ENCODE measurements around the gene NREP.

Gene NREP, protein sequence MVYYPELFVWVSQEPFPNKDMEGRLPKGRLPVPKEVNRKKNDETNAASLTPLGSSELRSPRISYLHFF

DNA sequence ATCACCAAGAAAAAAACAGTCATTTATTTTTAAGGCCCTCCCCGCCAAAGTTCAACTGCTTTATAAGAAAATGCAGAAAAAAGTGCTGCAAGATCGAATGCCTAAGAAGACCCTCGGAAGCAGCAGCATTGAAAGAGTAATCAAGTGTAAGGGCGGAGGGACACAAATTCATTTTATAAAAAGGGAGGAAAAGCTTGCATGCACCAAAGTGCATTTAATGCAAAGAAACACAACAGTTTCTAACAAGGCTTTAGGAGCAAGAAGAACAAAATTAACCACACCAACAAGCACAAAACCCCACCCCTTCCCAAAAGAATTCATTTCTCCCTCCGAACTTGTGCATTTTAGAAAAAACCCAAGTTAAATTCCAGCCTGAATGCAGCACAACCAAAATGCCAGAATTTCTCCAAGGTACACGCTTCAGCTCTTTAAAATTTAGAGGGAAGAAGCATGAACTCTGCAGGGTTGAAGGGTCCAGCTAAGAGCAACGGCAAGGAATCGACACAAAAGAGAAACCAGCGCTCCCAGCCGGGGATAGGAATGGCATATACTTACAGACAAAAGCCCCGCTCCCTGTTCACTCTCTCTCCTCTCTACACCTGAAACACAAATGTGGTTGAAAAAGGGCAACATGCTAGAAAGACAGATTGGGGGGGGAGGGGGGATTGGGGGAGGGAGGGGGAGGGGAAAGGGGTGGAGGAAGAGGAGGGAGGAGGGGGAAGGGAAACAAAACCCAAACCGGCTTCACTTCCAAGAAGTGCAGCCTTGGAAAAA lies at the start of gene NREP:
Gene NREP (minus strand): TSS at position 614 of the 774 bp plus-strand sequence. CDS start 1,422 bp downstream, outside the sequence.
- Mint-ChIP-seq H3K27me3 (no peaks in the 10 kb centered on the region), H3K9me3 (no peaks in the 10 kb centered on the region), H3K36me3 (ENCODE audit: low read depth) (no peaks in the 10 kb centered on the region), H3K27ac (peak within 1 kb of the TSS; percentile 84), H3K4me1 (ENCODE audit: low read depth) (peaks cover 29% of the 10 kb centered on the region), H3K4me3 (peak within 1 kb of the TSS; percentile 84)

DNA sequence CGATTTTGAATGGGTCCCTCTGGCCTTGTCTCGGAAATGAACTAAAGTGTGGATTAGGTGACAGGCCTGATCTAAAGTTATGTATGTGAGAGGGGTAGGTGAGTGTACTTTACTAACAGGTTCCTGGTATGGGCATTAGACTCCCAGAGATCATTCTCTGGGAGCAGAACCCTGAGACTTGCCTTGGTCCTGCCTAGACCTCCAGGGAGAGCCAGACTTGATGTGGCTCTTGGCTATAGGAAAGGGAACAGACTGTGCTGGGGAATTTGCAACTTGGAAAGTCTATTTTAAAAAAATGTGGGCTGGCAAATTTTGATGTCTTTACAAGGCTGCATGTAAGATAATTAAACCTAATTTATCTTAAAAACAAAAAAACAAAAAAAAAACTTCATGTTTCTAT lies 49.8 kb upstream of the NREP start:
- H3K9me3 Mint-ChIP-seq: no peaks in the 10 kb centered on the region
- H3K27me3 Mint-ChIP-seq: peaks cover 4% of the 10 kb centered on the region
- no peak overlapping the region for H3K27ac Mint-ChIP-seq
- no peak overlapping the region for H3K4me3 Mint-ChIP-seq
- H3K4me1 Mint-ChIP-seq (ENCODE audit: low read depth): no peaks in the 10 kb centered on the region
- no peaks in the 10 kb centered on the region for H3K36me3 Mint-ChIP-seq (ENCODE audit: low read depth)

DNA sequence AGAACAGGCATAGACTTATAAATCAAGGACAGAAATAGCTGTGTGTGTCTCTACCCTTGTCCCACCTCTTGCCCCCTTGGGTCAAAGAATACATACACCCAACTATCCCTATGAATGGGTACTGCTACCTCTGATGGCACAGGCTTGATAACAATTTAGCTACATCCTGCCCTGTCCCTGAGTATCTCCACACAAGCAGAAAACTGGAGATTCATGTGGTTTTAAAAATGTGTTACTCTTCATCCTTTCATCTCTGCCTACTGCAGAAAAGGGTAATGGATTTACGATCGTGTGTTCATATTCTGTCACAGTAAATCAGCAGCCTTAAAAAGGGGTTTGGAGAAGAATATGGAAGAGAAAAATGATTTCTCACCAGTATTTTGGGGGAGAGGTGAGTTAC lies 49.2 kb upstream of the NREP start:
- Mint-ChIP-seq H3K27ac (no peak overlapping the region), H3K36me3 (ENCODE audit: low read depth) (no peaks in the 10 kb centered on the region), H3K4me3 (no peak overlapping the region), H3K9me3 (no peaks in the 10 kb centered on the region), H3K27me3 (peaks cover 4% of the 10 kb centered on the region), H3K4me1 (ENCODE audit: low read depth) (no peaks in the 10 kb centered on the region)

DNA sequence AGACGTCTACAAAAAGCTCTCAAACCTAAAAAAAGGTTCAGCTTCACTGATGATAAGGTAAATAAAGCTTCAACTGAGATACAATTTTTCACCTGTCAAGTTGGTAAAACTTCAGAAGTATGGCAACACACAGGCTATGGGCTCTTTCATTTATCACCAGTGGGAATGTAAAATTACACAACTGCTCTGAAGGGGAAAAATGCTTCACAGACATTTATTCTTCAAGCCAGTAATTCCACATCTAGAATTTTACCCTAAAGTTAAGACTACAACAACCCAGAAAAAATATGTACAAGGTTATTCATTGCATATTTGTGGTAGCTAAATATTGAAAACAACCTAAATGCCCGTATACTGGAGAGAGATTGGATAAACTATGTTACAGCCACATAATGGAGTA lies 48.1 kb upstream of the NREP start:
- Mint-ChIP-seq H3K9me3 (no peaks in the 10 kb centered on the region), H3K36me3 (ENCODE audit: low read depth) (no peaks in the 10 kb centered on the region), H3K4me3 (no peak overlapping the region), H3K27me3 (peaks cover 4% of the 10 kb centered on the region), H3K27ac (no peak overlapping the region), H3K4me1 (ENCODE audit: low read depth) (no peaks in the 10 kb centered on the region)

DNA sequence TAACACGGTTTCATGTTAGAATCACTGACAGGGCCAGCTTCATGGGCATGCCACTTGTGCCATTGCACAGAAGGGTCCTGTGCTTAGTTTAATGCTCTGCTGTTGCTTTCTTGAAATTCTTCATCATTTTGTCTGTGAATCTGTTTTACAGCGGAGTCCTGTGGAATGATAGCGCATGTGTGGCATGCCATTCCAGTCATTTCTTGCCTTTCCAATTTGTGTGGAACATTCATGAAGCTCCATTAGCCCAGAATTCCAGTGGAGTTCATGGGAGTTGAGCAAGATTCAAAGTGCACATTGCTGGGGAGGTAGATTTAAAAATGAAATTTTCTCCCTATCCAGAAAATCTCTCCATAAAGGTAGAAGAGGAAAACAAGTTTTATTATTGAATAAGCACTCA lies 43.4 kb upstream of the NREP start:
- Mint-ChIP-seq H3K27me3 (no peaks in the 10 kb centered on the region), H3K4me3 (no peak overlapping the region), H3K9me3 (peaks cover 3% of the 10 kb centered on the region), H3K36me3 (ENCODE audit: low read depth) (no peaks in the 10 kb centered on the region), H3K27ac (no peak overlapping the region), H3K4me1 (ENCODE audit: low read depth) (no peaks in the 10 kb centered on the region)

DNA sequence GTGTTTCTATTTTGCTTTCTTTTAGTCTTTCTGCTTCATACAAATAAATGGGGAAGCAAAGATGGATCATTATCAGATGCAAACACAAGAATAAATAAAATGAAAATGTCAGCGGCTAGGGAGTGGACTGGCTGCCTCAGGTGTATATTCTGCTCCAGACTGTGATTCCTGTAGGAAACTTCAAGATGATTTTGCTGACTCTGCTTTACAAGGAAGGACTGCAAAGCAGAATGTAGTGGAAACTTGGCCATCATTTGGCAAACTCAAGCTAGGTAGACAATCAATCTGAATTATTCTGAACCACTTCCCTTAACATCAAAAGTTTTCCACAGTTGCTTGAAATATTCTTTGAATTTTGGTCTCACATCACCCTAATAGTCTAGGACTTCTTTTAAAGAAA lies 38.1 kb upstream of the NREP start:
- H3K9me3 Mint-ChIP-seq: peaks cover 3% of the 10 kb centered on the region
- H3K4me3 Mint-ChIP-seq: no peak overlapping the region
- no peak overlapping the region for H3K27ac Mint-ChIP-seq
- H3K4me1 Mint-ChIP-seq (ENCODE audit: low read depth): no peaks in the 10 kb centered on the region
- H3K27me3 Mint-ChIP-seq: no peaks in the 10 kb centered on the region
- H3K36me3 Mint-ChIP-seq (ENCODE audit: low read depth): no peaks in the 10 kb centered on the region

DNA sequence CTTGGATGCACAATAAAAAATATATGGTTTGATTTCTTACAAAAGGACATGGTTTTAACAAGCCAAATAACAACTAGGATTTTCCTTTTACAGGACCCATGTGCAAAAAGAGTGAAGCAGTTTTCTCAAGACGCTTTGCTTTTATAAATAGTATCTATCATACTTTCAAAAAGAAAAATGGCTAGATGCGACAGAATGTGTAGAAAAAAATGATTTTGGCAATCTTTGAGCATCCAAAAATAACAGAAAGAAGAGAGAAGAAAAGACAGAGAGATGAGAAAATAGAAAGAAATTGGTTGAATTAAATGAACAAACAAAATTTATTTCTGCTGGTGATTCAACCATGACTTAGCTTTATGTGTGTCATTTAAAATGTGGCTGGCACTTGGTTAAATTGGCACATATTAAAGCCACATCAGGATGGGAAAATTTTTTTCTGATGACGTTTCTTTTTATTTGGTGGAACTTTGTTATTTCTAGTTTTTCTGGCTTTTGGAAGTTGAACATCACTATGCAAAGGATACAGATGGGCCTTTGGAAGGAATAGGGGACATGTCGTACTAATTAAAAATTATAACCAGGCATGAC lies 35.6 kb upstream of the NREP start:
- H3K27me3 Mint-ChIP-seq: peaks cover 4% of the 10 kb centered on the region
- no peak overlapping the region for H3K27ac Mint-ChIP-seq
- H3K36me3 Mint-ChIP-seq (ENCODE audit: low read depth): no peaks in the 10 kb centered on the region
- H3K4me1 Mint-ChIP-seq (ENCODE audit: low read depth): no peaks in the 10 kb centered on the region
- peaks cover 3% of the 10 kb centered on the region for H3K9me3 Mint-ChIP-seq
- no peak overlapping the region for H3K4me3 Mint-ChIP-seq

DNA sequence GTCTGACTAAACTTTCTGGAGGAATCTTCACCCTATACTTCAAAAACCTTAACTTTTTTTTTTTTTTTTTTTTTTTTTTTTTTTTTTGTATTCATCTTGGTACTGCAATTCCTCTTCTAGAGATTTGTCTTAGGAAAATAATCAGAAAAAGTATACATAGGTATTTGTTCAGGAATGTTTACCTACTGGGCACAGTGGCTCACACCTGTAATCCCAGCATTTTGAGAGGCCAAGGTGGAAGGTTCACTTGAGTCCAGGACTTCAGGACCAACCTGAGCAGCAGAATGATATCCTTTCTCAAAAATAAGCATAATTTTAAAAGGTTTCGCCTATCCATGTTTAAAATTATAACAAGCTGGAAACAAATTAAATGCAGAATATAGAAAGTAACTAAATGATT lies 33.3 kb upstream of the NREP start:
- Mint-ChIP-seq H3K27ac (no peak overlapping the region), H3K4me3 (no peak overlapping the region), H3K36me3 (ENCODE audit: low read depth) (no peaks in the 10 kb centered on the region), H3K27me3 (peaks cover 4% of the 10 kb centered on the region), H3K4me1 (ENCODE audit: low read depth) (no peaks in the 10 kb centered on the region), H3K9me3 (no peaks in the 10 kb centered on the region)

DNA sequence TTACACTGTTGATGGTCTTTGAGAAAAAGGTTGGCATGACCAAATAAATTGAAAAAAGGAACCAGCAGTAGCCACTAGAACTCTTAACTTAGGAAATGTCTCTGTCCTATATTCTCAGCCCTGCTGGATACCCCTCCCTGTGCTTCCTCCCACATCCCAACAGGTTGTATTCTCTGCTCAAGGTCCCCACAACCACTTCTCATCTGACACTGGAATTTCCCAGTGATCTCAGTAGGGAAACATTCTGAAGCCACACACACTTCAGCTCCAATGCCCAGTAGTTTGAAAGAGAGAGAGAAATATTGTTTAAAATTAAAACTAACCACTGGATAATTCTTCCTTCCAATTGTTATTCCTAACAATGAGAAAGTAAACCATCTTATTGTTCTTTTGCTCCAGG lies 30.0 kb upstream of the NREP start:
- Mint-ChIP-seq H3K36me3 (ENCODE audit: low read depth) (no peaks in the 10 kb centered on the region), H3K27me3 (peaks cover 4% of the 10 kb centered on the region), H3K4me1 (ENCODE audit: low read depth) (no peaks in the 10 kb centered on the region), H3K27ac (no peak overlapping the region), H3K9me3 (no peaks in the 10 kb centered on the region), H3K4me3 (no peak overlapping the region)

DNA sequence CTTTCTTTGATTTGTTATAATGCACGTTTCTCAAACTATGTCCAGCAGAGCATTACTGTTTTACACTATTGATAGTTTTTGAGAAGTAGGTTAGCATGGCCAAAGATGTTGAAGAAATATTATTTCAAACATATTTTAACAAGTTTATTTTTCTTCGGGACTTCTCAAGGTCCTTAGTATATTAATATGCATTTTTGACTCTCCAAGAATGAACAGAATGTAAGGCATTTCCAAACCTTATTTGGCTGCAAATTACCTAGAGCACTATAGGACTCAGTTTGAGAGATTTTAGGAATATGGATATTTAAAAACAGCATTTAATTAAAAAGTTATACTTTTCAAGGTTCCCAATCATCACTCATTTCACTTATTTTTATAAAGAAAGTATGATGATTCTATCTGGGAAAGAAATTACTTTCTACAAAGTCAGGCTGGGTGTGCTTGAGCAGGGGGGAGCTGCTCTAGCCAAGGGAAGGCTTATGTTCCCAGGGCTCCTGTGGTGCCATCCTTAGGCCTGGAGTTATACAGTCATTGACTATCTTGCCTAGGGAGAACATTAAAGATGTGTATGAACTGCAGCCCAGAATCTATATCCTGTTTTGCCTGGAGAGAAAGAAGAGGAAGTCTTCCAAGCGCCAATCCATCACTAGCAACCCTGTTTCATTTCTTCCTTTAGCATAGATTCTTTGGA lies 27.6 kb upstream of the NREP start:
- Mint-ChIP-seq H3K4me1 (ENCODE audit: low read depth) (no peaks in the 10 kb centered on the region), H3K27me3 (peaks cover 11% of the 10 kb centered on the region), H3K36me3 (ENCODE audit: low read depth) (no peaks in the 10 kb centered on the region), H3K4me3 (no peak overlapping the region), H3K27ac (no peak overlapping the region), H3K9me3 (no peaks in the 10 kb centered on the region)

DNA sequence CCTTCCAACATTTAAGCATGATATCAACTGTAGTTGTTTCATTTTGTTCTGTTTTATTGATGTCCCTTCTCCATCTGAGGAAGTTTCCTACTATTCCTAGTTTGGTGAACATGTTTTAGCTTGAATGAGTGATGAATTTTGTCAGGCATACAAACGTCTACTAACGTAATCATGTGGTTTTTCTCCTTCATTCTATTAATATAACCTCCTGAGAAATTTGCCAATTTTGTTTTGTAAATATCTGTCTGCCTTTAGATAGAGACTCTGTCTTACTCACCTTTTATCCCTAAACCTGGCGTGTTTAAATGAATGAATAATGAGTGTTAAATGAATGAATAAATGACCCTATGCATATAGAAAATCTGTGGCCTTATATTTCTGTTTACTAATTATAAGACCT lies 26.5 kb upstream of the NREP start:
- H3K36me3 Mint-ChIP-seq (ENCODE audit: low read depth): no peaks in the 10 kb centered on the region
- H3K27ac Mint-ChIP-seq: no peak overlapping the region
- H3K27me3 Mint-ChIP-seq: peaks cover 11% of the 10 kb centered on the region
- H3K4me1 Mint-ChIP-seq (ENCODE audit: low read depth): no peaks in the 10 kb centered on the region
- H3K9me3 Mint-ChIP-seq: no peaks in the 10 kb centered on the region
- H3K4me3 Mint-ChIP-seq: no peak overlapping the region

DNA sequence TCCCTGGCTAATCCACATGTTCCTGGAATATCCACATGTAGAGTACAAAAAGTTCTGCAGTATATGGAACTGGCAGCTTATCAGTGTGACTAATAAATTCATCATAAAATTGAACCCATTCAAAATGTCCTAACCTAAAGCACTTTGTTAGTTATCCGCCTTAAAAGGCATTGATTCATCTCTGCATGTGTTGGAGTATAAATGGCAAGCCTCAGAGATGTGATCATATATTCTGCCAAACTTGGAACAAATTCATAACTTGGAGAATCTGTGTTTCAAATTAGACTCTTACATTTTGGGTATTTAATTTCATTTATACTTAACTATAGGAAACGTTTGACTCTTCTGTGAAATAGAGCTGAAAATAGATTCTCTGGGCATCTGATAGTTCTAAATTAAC lies 25.2 kb upstream of the NREP start:
- H3K27ac Mint-ChIP-seq: no peak overlapping the region
- H3K27me3 Mint-ChIP-seq: peaks cover 7% of the 10 kb centered on the region
- H3K4me1 Mint-ChIP-seq (ENCODE audit: low read depth): no peaks in the 10 kb centered on the region

DNA sequence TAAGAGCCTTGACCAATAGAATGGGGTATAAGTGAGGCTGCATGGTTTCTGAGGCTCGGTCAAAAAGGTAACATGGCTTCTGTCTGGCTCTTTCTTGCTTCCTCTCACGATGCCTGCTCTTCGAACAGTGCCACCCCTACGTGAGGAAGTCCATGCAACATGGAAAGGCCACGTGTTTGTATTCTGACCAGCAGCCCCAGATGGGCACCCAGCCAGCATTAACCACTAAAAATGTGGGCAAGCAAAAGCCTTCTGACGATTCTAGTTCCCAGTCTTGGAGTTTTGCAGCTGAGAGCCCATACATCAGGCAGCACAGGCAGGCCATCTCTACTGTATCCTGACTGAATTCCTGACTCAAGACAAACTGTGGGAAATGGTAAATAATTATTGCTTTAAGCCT lies 24.2 kb upstream of the NREP start:
- no peaks in the 10 kb centered on the region for H3K9me3 Mint-ChIP-seq
- peaks cover 7% of the 10 kb centered on the region for H3K27me3 Mint-ChIP-seq
- H3K36me3 Mint-ChIP-seq (ENCODE audit: low read depth): no peaks in the 10 kb centered on the region
- no peak overlapping the region for H3K4me3 Mint-ChIP-seq
- H3K27ac Mint-ChIP-seq: no peak overlapping the region
- H3K4me1 Mint-ChIP-seq (ENCODE audit: low read depth): no peaks in the 10 kb centered on the region

More for the DNA sequence above, 25.2 kb upstream of the NREP start:
- H3K9me3 Mint-ChIP-seq: no peaks in the 10 kb centered on the region
- no peak overlapping the region for H3K4me3 Mint-ChIP-seq
- H3K36me3 Mint-ChIP-seq (ENCODE audit: low read depth): no peaks in the 10 kb centered on the region

DNA sequence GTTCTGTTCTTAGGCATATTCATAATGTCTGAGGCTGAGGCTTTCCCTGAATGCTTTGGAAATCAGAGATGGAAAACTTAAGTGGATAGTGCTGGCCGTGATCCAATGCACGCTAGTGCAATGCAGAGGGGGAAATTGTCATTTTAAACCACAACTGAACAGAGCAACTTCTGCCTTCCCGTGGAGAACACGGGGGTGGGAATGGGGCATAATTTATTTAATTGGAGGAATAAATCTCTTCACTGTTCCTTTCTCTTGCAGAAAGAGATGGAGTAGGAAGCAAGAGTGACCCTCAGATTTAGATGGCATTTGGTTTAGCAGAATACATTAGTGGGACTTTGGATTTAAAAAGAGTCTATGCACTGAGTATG lies 22.9 kb upstream of the NREP start:
- no peaks in the 10 kb centered on the region for H3K36me3 Mint-ChIP-seq (ENCODE audit: low read depth)
- no peaks in the 10 kb centered on the region for H3K9me3 Mint-ChIP-seq
- H3K27me3 Mint-ChIP-seq: peaks cover 9% of the 10 kb centered on the region
- H3K4me3 Mint-ChIP-seq: no peak overlapping the region
- no peak overlapping the region for H3K27ac Mint-ChIP-seq
- no peaks in the 10 kb centered on the region for H3K4me1 Mint-ChIP-seq (ENCODE audit: low read depth)

DNA sequence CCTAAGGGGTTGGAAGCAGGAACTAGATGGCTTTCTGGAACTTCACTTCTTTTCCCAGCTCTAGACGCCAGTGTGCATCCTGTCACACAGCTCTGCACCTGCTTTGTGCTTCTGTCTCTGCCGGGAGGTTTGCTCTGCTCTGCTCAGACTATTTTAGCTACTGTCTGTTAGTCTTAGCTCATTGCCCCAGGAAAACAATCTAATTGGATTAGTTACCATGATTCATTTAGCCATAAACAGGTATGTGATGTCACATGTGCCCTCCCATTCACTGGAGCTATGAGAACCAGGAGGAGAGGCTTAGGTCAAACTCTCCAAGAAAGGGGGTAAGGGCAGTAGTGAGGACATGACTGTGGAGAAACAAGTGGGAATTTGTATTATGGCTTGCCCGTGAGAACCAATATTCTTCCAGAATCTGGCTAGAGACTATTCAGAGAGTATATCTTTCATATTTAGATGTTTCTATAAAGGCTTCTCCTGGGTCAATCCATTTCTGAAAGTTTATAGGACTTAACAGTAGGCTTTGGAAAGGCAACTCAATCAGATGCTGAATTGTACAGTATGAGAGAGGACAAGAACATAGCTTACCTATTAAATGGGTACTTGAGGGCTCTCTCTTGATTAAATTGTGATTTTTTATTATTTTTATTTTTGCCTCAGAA lies 22.4 kb upstream of the NREP start:
- no peak overlapping the region for H3K27ac Mint-ChIP-seq
- no peaks in the 10 kb centered on the region for H3K9me3 Mint-ChIP-seq
- H3K36me3 Mint-ChIP-seq (ENCODE audit: low read depth): no peaks in the 10 kb centered on the region
- H3K27me3 Mint-ChIP-seq: peaks cover 13% of the 10 kb centered on the region
- H3K4me3 Mint-ChIP-seq: no peak overlapping the region
- no peaks in the 10 kb centered on the region for H3K4me1 Mint-ChIP-seq (ENCODE audit: low read depth)

All from stimulated activated naive CD8-positive, alpha-beta T cell treated with anti-CD3 and anti-CD28 coated beads, Interleukin-15, Interleukin-2, amounts not matched to agents 100 ng/mL and 50 ng/mL, for 24 hours (primary cell).